Endothelial cell of umbilical vein (primary cell): ENCODE data around the gene SH3D19. TPM values are rescaled to one million over a fixed set of nuclear protein-coding genes. Genes with fewer than 3 reads are reported as not detected.

Experiments
- BruUV-seq: library from RNA; stranded (reverse); fragments of 400-500 nt; replicated peaks from 2 replicates; lab custom pipeline; 2021; lab: Mats Ljungman, UMichigan
- CTCF ChIA-PET: fragments of 300-600, 350-600 bp; sonication (Branson Sonifier 250); formaldehyde crosslinking; loops from one replicate; lab custom pipeline; 2021; ENCODE audit warnings: antibody characterized with exemption, inconsistent platforms; lab: Charles Lee
- POLR2A ChIA-PET: fragments of 300-600, 350-600 bp; sonication (Branson Sonifier 250); formaldehyde crosslinking; loops from one replicate; lab custom pipeline; 2021; ENCODE audit warnings: antibody characterized with exemption, inconsistent platforms; lab: Charles Lee
- DNase-seq: peaks from one replicate; pipeline ENCODE4 v3.0.0-alpha.2; 2011; ENCODE audit warnings: low read depth, low spot score
- FAIRE-seq: peaks from 2 replicates; lab custom pipeline; 2011; peaks lifted over from hg19 to GRCh38; lab: Jason Lieb, UNC
- H2AFZ ChIP-seq: 2 replicates; pipeline ENCODE4 v1.6.0; 2012; ENCODE audit warnings: low read depth, low read length, control low read depth, inconsistent platforms
- H3K27ac ChIP-seq: 2 replicates; pipeline ENCODE4 v1.5.1; 2011; ENCODE audit warnings: low read depth, mild to moderate bottlenecking, control low read depth, low read length, moderate library complexity; ENCODE audit not compliant: insufficient read depth
- H3K27me3 ChIP-seq, 2 experiments: 2 replicates each; pipeline versions ENCODE4 v1.6.0 to v1.6.1; 2011; ENCODE audit warnings: low read length in 2 of 2, mixed read lengths in 1 of 2; ENCODE audit not compliant: control insufficient read depth in 2 of 2, insufficient read depth in 2 of 2
- H3K36me3 ChIP-seq, 2 experiments: 2 replicates in 1 of 2; 3 replicates in 1 of 2; pipeline ENCODE4 v1.5.1; 2011; ENCODE audit warnings: low read length in 2 of 2, mild to moderate bottlenecking in 1 of 2, moderate library complexity in 1 of 2; ENCODE audit not compliant: control insufficient read depth in 2 of 2, insufficient read depth in 2 of 2; ENCODE audit errors: extremely low read depth in 1 of 2
- H3K4me1 ChIP-seq: 3 replicates; pipeline ENCODE4 v1.5.1; 2011; ENCODE audit warnings: mild to moderate bottlenecking, low read length; ENCODE audit not compliant: control insufficient read depth, insufficient read depth; ENCODE audit errors: extremely low read depth
- H3K4me2 ChIP-seq: 2 replicates; pipeline ENCODE4 v1.6.1; 2011; ENCODE audit warnings: low read length, control low read depth, mixed read lengths; ENCODE audit not compliant: insufficient read depth
- H3K4me3 ChIP-seq, 3 experiments: fragments of 200-600 bp in 1 of 3; sonication (generic), shearing (Covaris generic) in 1 of 3; replicated peaks in 1 of 3; 2 replicates each; pipeline ENCODE4 v1.5.1; 2011 to 2016; ENCODE audit warnings: control low read depth in 3 of 3, low read length in 3 of 3, mild to moderate bottlenecking in 2 of 3, inconsistent platforms in 1 of 3, low read depth in 1 of 3, moderate library complexity in 1 of 3; ENCODE audit not compliant: insufficient read depth in 1 of 3
- H3K79me2 ChIP-seq: 2 replicates; pipeline ENCODE4 v1.6.0; 2012; ENCODE audit warnings: low read length, inconsistent platforms; ENCODE audit not compliant: control insufficient read depth, insufficient read depth
- H3K9ac ChIP-seq: replicated peaks from 2 replicates; pipeline ENCODE3; 2011; ENCODE audit warnings: low read length, control low read depth; ENCODE audit not compliant: insufficient read depth; ENCODE audit errors: extremely low read depth
- H3K9me1 ChIP-seq: replicated peaks from 3 replicates; pipeline ENCODE4 v1.6.0; 2011; ENCODE audit warnings: mild to moderate bottlenecking, low read length; ENCODE audit not compliant: control insufficient read depth, insufficient read depth; ENCODE audit errors: extremely low read depth
- H3K9me3 ChIP-seq: replicated peaks from 2 replicates; pipeline ENCODE4 v1.5.1; 2012; ENCODE audit warnings: low read length, inconsistent platforms; ENCODE audit not compliant: control insufficient read depth, insufficient read depth
- H4K20me1 ChIP-seq: replicated peaks from 2 replicates; pipeline ENCODE3; 2011; ENCODE audit warnings: mild to moderate bottlenecking, low read length; ENCODE audit not compliant: control insufficient read depth, insufficient read depth; ENCODE audit errors: extremely low read depth
- CTCF ChIP-seq, 2 donors: IDR thresholded peaks; 1 replicate in 1 of 2; 2 replicates in 1 of 2; pipeline ENCODE4 v1.5.1; 2011; ENCODE audit warnings: low read length in 2 of 2, mild to moderate bottlenecking in 2 of 2, moderate library complexity in 2 of 2, control low read depth in 1 of 2, inconsistent platforms in 1 of 2, low read depth in 1 of 2; ENCODE audit not compliant: insufficient read depth in 1 of 2; ENCODE audit errors: extremely low read depth in 1 of 2
- EZH2 ChIP-seq: IDR thresholded peaks from 2 replicates; pipeline ENCODE4 v1.6.1; 2012; ENCODE audit warnings: borderline replicate concordance, low read depth, mild to moderate bottlenecking, moderate library complexity, low read length, inconsistent platforms; ENCODE audit not compliant: severe bottlenecking
- FOS ChIP-seq: IDR thresholded peaks from 2 replicates; pipeline ENCODE4 v1.6.1; 2011; ENCODE audit warnings: mild to moderate bottlenecking, low read length, moderate library complexity, borderline replicate concordance; ENCODE audit not compliant: insufficient read depth
- GATA2 ChIP-seq: IDR thresholded peaks from 2 replicates; pipeline ENCODE4 v1.7.0; 2011; ENCODE audit warnings: low read depth, mild to moderate bottlenecking, moderate library complexity, mixed read lengths, low read length; ENCODE audit not compliant: insufficient read length, insufficient read depth
- JUN ChIP-seq: IDR thresholded peaks from 2 replicates; pipeline ENCODE4 v1.6.1; 2011; ENCODE audit warnings: borderline replicate concordance, low read depth; ENCODE audit not compliant: insufficient read length, insufficient read depth
- MYC ChIP-seq: IDR thresholded peaks from one replicate; pipeline ENCODE4 v1.6.1; 2011; ENCODE audit warnings: mild to moderate bottlenecking, low read depth, low read length
- POLR2A ChIP-seq: IDR thresholded peaks from 2 replicates; pipeline ENCODE4 v1.6.1; 2012; ENCODE audit warnings: low read depth, mild to moderate bottlenecking, control low read depth, low read length
- POLR2AphosphoS5 ChIP-seq: IDR thresholded peaks from 2 replicates; pipeline ENCODE4 v1.6.1; 2012; ENCODE audit warnings: low read depth, mild to moderate bottlenecking, control low read depth, low read length, moderate library complexity; ENCODE audit not compliant: insufficient read depth
- dilution Hi-C: fragments of 300-500 bp; cut with MboI; formaldehyde crosslinking; loops from one replicate; pipeline ENCODE4 v1.15.0; 2019; ENCODE audit warnings: low sequenced_read_pairs; ENCODE audit not compliant: extremely low pct_ligation_motif_present
- intact Hi-C: fragments of 100-400 bp; cut with micrococcal nuclease; formaldehyde crosslinking; loops from one replicate; pipeline ENCODE4 v1.10.0; 2022
- polyA plus RNA-seq, 4 experiments: library from polyadenylated mRNA; depleted of rRNA in 3 of 4; stranded (reverse) in 3 of 4; unstranded in 1 of 4; fragments of >200 nt; gene quantifications; 2 replicates each; pipeline versions ENCODE4 v1.2.1 to v1.2.3, GENCODE V29; 2011 to 2012; ENCODE audit warnings: missing spikeins in 1 of 4
- total RNA-seq: library from RNA; stranded (reverse); gene quantifications from 2 replicates; pipeline ENCODE4 v1.2.3, GENCODE V29; 2021
- TF ChIP-seq, protein P1 (sequence below): IDR thresholded peaks from 2 replicates; pipeline ENCODE4 v1.6.1; 2011; ENCODE audit not compliant: insufficient read depth, insufficient read length

SH3D19 gene
- total and polyA plus RNA-seq, 2 donors (not counting 3 experiments of a cell fraction or from before 2014, with no cell fraction given) = 37.5 to 92.8 TPM

- Histone ChIP-seq H3K27ac (no peak overlapping the region), H3K9me1 (no peaks in the 10 kb centered on the region), H3K36me3 (peaks cover 22 to 24% of the 10 kb centered on the region in 2 experiments), H3K79me2 (peaks cover 4% of the 10 kb centered on the region), H3K27me3 (no peaks in the 10 kb centered on the region), H2AFZ (no peak overlapping the region), H3K4me3 (no peak overlapping the region), H4K20me1 (no peaks in the 10 kb centered on the region), H3K9ac (no peak overlapping the region), H3K4me1 (no peaks in the 10 kb centered on the region), H3K9me3 (no peaks in the 10 kb centered on the region), H3K4me2 (no peak overlapping the region)
- no peak for TF ChIP-seq FOS
- TF ChIP-seq, protein P1, sequence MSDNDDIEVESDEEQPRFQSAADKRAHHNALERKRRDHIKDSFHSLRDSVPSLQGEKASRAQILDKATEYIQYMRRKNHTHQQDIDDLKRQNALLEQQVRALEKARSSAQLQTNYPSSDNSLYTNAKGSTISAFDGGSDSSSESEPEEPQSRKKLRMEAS = no peak
- no peak for TF ChIP-seq GATA2
- TF ChIP-seq POLR2AphosphoS5 = no peak
- TF ChIP-seq MYC = no peak
- no peak for TF ChIP-seq JUN
- TF ChIP-seq CTCF (IDR thresholded peaks at IDR 0.05; ENCODE audit: extremely low read depth in 1 of 2, insufficient read depth in 1 of 2, low read depth in 1 of 2, low read length in 2 of 2) = no peak
- no peak for TF ChIP-seq EZH2
- TF ChIP-seq POLR2A = no peak
- intact Hi-C loops = no loop called here
- TSS peak; percentile 85 for BruUV-seq
- FAIRE-seq (no peak), DNase-seq (no peak)
- ChIA-PET POLR2A (no interaction called here), CTCF (no interaction called here)
- dilution Hi-C loops = no loop called here
Observed at GRCh38 chr4:151175233-151175632, 150.2 kb downstream of the SH3D19 start.
